GM18502 (cell line): ENCODE results near the gene SERPIND1.

Experiments used
- ATAC-seq: cut with Tn5 transposase; IDR thresholded peaks from one replicate; pipeline ENCODE4 v1.9.1; 2021; ENCODE audit warnings: mild to moderate bottlenecking; ENCODE audit not compliant: unreplicated experiment, poor library complexity

The SERPIND1 gene

GRCh38 chr22:20771918-20772625, 1.8 kb upstream of the SERPIND1 start:
- ATAC-seq, result no peak

- no peak for ATAC-seq
Observed at GRCh38 chr22:20774882-20775281, 969 bp downstream of the SERPIND1 start.

GRCh38 chr22:20775342-20775895, 1.5 kb downstream of the SERPIND1 start:
- no peak for ATAC-seq

GRCh38 chr22:20776624-20777405, 2.9 kb downstream of the SERPIND1 start:
- no peak for ATAC-seq

- ATAC-seq, result no peak
Observed at GRCh38 chr22:20777420-20778177, 3.7 kb downstream of the SERPIND1 start.

- no peak for ATAC-seq
Observed at GRCh38 chr22:20779014-20779817, 5.3 kb downstream of the SERPIND1 start.

GRCh38 chr22:20779818-20780158, 5.9 kb downstream of the SERPIND1 start:
- no peak for ATAC-seq

- no peak for ATAC-seq
Observed at GRCh38 chr22:20781272-20781990, 7.5 kb downstream of the SERPIND1 start.

GRCh38 chr22:20782083-20782482, 8.2 kb downstream of the SERPIND1 start:
- ATAC-seq, result no peak

GRCh38 chr22:20782596-20783299, 8.8 kb downstream of the SERPIND1 start:
- no peak for ATAC-seq

GRCh38 chr22:20783300-20783673, 9.4 kb downstream of the SERPIND1 start:
- ATAC-seq, result no peak

GRCh38 chr22:20783844-20784723, 10.2 kb downstream of the SERPIND1 start:
- ATAC-seq, result no peak

- ATAC-seq, result no peak
Observed at GRCh38 chr22:20785415-20785814, 11.5 kb downstream of the SERPIND1 start.

GRCh38 chr22:20786048-20786447, 12.1 kb downstream of the SERPIND1 start:
- no peak for ATAC-seq

- no peak for ATAC-seq
Observed at GRCh38 chr22:20786536-20786979, 12.6 kb downstream of the SERPIND1 start.

- no peak for ATAC-seq
Observed at GRCh38 chr22:20787223-20787622, 13.3 kb downstream of the SERPIND1 start.

GRCh38 chr22:20787746-20788626, 14.1 kb downstream of the SERPIND1 start:
- ATAC-seq, result no peak
